NCI-H526 treated with DMSO at 0.1 percent for 48 hours (cell line): Measurements from ENCODE around the gene GJB3.
"Not testable (repeated sequence)": the region's sequence is repeated elsewhere in the genome, so short reads cannot be mapped to it uniquely, and the experiment has no call there.

Experiments
- DNase-seq: peaks from one replicate; lab custom pipeline; 2025; lab: John Stamatoyannopoulos, UW

GJB3 gene

DNA sequence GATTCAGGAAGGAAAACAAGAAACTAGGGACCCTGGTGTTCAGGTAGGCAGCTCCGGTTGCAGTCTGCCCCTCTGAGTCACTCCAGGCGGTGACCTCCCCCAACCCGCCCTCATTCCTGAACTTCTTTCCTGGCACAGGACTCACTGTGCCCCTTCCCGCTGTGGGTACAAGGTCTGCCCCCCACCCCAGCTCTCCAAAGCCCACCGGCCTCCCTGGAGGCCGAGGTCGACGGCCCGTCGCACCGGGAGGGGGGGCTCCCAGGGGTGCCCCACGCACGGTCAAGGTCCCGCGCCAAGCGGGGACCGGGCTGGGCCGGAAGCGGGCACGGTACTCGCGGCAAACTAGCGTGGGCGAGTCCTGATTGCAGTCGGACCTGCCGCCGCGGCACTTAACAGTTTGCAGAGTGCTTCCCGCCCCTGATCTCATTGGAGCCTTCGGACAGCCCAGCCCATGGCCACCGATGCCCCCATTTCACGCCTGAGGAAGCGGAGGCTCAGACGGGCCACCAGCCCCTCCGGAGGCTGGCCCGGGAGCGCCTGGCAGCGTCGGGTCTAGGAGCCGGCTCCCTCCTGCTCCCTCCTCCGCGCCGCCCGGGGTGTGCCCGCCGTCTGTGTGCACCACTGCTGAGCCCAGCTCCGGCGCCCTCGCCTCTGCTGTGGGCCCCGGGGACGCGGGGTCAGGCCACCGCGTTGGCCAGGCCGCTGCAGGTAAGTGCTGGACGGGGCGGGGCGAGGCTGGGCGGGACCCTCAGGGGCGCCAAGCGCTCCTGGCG lies at the start of gene GJB3:
GJB3 (plus strand) TSS at position 144 of the 773 bp plus-strand sequence. CDS start 3,549 bp downstream, outside the sequence.
- no peak for DNase-seq

- DNase-seq, result not testable (repeated sequence)
Measured at GRCh38 chr1:34732831-34733230, 48.2 kb upstream of the GJB3 start.

DNA sequence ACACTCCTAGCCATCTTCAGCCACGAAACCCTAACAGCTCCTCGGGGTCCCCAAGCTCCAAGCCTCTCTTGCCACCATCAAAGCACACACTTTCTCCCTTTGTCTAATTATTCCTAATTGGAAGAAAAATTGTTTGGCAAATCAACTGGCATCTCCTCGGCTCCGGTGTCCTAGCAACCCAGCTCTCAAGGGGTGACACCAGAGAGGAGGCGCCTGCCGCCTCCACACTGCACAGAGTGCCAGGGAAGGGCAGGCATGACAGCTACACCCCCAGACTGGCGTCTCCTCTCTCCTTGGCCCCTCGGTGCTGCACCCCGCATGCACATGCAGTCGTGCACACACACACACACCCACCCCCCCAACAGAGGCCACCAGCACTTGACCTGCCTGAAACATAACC lies 44.3 kb upstream of the GJB3 start:
- DNase-seq, result no peak

DNA sequence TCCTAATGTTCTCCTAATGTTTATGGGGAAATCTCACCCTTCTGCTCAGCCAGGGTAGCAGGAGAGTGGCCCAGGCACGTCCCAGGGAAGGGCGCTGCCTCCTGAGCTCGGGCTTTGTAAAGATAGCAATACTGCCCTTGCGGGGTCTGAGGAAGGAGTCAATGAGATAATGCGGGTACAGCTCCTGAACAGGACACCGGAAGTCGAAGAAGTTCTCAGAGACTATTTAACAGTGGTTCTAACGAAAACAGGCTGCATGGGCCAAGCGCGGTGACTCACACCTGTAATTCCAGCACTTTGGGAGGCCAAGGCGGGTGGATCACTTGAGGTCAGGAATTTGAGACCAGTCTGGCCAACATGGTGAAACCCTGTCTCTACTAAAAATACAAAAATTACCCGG lies 43.8 kb upstream of the GJB3 start:
- not testable (repeated sequence) for DNase-seq

DNA sequence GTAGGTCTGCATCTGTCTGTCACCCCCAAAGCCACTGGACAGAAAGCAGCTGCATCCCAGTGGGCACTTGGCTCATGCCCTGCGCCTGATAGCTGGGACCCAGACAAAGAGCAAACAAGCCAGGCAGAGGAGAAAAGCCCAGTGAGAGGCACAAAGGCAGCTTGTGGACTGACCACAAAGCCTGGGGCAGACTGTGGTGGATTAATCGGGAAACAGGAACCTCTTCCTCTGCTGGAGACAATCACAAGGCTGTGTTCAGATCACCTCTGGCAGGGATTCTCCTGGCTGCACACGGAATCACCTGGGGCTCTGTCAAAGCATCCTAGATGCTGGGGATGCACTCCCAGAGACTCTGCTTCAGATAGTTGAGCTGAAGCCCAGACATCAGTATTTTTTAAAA lies 41.4 kb upstream of the GJB3 start:
- DNase-seq, result no peak

- DNase-seq, result no peak
Measured at GRCh38 chr1:34740161-34740868, 40.7 kb upstream of the GJB3 start.

DNA sequence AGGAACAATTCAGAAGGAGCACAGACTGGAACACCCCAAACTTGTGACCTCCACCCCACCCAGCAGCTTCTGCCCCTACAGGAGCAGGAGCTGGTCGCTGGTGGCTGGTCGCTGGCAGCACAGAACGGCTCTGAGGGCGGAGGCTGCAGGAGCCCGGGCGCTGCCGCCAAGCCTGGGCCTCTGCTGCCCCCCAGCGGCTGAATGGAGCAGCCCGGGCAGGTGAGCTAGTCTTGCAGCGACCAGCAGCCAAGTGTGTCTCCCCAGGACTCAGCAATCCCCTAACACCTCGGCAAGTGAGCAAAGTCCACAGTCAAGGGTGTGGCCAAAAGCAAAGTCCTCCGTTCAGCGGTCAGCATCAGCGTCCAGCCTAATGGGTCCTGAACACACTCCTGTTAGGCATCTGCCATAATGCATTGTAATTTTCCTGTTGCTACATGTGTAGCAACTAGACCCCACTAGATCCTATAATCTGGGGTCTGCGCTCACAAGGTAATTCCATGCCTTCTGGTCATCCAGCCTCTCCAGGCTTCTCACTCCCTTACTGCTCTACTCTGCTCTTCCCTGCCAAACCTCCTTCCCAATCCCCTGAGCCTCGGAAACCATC lies 38.2 kb upstream of the GJB3 start:
- DNase-seq, result no peak

DNA sequence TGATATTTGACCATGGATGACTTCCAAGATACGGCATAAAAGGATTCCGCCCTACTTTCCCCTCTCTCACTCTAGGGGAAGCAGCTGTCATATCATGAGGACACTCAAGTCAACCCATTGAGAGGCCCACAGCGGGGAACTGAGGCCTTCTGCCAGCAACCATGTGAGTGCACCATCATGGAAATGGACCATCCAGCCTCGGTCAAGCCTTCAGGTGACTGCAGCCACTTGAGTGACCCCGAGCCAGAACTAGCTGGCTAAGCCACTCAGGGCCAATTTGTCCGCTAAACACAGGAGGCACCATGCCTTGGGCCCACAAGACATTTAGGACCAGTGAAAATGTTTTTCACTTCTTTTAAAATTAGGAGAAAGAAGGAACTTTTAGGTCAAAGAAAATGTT lies 37.2 kb upstream of the GJB3 start:
- DNase-seq, result no peak

DNA sequence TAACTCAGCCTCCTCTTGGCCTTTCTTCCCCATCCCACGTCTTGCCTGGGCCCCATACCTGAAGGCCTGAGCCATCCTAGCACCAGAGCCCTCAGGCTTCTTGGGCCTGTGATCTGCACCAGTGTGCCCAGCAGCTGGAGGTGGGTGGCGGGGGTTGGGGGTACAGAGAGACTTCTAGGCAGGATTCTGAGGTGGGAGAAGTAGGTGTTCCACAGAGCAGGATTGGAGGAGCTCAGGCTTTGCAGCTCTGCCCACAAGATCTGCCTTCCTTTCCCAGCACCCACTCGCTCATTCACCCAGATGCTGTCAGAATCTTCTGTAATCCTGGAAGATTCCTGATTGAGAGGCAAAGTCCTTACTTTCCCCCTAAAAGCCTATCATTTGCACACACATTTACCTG lies 36.2 kb upstream of the GJB3 start:
- no peak for DNase-seq

DNA sequence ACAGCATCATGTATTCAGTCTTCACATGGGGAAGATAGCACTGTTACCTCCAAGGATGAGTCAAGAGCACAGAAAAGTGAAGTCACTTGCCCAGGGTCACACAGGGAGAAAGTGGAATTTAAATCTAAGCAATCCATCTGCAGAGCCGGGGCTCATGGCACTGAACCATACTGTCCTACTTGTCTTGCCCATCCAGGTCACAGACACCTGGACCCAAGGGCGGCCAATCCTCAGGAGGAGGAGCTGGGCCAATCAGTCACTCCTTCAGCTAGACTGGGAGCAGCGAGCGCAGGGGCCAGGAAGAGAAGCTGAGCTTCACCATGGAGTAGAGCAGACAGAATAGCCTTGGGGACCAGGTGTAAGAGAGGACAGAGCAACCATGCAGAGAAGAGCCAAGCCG lies 35.3 kb upstream of the GJB3 start:
- no peak for DNase-seq

- no peak for DNase-seq
Measured at GRCh38 chr1:34746101-34746500, 34.9 kb upstream of the GJB3 start.

- no peak for DNase-seq
Measured at GRCh38 chr1:34746785-34747637, 34.0 kb upstream of the GJB3 start.

DNA sequence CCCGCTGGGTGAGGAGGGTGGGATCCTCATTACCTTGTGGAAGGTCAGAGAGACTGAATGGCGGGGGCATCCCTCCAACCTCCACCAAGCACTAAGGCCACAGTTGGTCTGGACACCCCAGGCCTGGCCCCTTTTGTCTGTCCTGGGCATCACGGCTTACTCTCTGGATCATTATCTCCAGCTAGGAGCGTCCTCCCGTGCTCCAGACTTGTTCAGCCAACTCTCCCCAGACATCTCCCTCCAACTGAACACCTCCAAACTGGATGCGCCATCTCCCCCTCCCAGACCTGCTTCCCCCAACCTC lies 33.4 kb upstream of the GJB3 start:
- DNase-seq, result no peak

GRCh38 chr1:34749992-34750391 lies 31.0 kb upstream of the GJB3 start:
- no peak for DNase-seq

DNA sequence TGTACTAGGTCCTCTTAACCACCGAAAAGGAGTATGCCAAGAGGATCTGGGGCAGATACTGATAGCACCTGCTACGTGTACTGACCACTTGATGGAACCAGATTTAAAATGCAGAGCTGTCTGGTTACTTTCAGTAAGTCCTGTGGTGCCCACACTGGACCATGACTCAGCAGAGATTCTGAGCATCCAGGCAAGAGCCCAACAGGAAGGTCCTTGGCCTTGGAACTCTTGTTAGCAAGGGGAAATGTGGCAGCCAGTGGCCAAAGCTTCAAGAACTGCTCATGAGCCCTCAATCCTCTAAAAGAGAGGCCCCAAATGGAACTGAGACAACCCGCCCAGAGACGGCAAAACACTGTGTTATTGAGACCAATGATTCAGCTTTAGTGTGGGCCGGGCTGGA lies 30.4 kb upstream of the GJB3 start:
- no peak for DNase-seq

GRCh38 chr1:34753163-34753562 lies 27.9 kb upstream of the GJB3 start:
- DNase-seq, result no peak

- no peak for DNase-seq
Measured at GRCh38 chr1:34754964-34755637, 25.9 kb upstream of the GJB3 start, which contains the start of gene GJB5. Gene GJB5, plus strand, starts transcription at chr1:34755047. Its CDS starts 2,284 bp downstream, at chr1:34757331.

- no peak for DNase-seq
Measured at GRCh38 chr1:34755961-34756360, 25.1 kb upstream of the GJB3 start.

DNA sequence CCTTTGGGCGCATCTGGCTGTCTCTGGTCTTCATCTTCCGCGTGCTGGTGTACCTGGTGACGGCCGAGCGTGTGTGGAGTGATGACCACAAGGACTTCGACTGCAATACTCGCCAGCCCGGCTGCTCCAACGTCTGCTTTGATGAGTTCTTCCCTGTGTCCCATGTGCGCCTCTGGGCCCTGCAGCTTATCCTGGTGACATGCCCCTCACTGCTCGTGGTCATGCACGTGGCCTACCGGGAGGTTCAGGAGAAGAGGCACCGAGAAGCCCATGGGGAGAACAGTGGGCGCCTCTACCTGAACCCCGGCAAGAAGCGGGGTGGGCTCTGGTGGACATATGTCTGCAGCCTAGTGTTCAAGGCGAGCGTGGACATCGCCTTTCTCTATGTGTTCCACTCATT lies 23.6 kb upstream of the GJB3 start:
- no peak for DNase-seq

DNA sequence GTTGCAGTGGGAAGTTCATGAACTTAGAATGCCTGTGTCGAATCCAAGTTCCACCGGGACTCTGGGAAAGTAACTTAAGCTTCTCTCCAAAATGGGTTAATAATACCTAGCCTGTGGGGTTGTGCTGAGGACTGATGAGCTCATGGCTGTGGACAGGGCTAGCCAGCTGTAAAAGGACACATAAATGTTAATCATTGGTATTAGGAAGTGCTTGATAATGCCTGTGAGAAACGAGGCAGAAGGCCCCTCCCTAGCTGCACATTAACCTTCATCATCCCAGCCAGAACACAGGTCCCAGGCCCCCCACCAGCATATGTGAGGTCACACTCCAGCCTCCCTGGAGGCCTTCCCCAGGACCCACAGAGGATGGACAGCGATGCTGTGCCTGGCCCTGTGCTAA lies 22.3 kb upstream of the GJB3 start:
- no peak for DNase-seq

GRCh38 chr1:34759503-34760357 lies 21.3 kb upstream of the GJB3 start, which contains the start of gene GJB4:
Gene GJB4, plus strand, starts transcription at chr1:34759740. Its CDS starts 1,515 bp downstream, at chr1:34761255.
- no peak for DNase-seq
